KOPT-K1 (cell line): ENCODE measurements around the gene AHCTF1.
"Not testable (repeated sequence)": the region's sequence is repeated elsewhere in the genome, so short reads cannot be mapped to it uniquely, and the experiment has no call there.

Experiments
- H3K27ac ChIP-seq: fragments of 200-600 bp; sonication (generic); 2 replicates; pipeline ENCODE4 v1.5.1; 2016; ENCODE audit warnings: antibody characterized with exemption, mild to moderate bottlenecking, low read depth, low read length; ENCODE audit not compliant: poor library complexity, severe bottlenecking
- H3K36me3 ChIP-seq: fragments of 200-600 bp; sonication (generic); 2 replicates; pipeline ENCODE4 v1.5.1; 2017; ENCODE audit warnings: antibody characterized with exemption, mild to moderate bottlenecking, low read length, moderate library complexity; ENCODE audit not compliant: insufficient read depth
- H3K9me3 ChIP-seq: fragments of 200-600 bp; sonication (generic); 2 replicates; pipeline ENCODE4 v1.5.1; 2017; ENCODE audit warnings: antibody characterized with exemption, low read length, mild to moderate bottlenecking; ENCODE audit not compliant: insufficient read depth, poor library complexity, severe bottlenecking

AHCTF1 gene

DNA sequence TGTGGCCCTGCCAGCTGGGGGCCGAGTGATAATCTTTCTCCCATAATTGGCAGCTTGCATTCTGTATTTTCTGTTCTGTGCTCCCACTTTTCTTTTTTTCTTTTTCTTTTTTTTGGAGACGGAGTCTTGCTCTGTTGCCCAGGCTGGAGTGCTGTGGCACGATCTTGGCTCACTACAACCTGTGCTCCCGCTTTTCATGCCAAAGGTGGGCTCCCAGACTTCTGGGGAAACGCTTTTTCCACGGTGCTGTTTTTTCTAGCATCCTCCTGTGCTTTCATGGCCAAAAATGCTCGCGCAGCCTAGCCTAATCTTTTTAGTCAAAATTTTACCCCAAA lies 585 bp upstream of the AHCTF1 start:
- H3K36me3 ChIP-seq, result peaks cover 22% of the 10 kb centered on the region
- peak overlapping the region; percentile 88 for H3K27ac ChIP-seq
- H3K9me3 ChIP-seq, result peaks cover 10% of the 10 kb centered on the region

DNA sequence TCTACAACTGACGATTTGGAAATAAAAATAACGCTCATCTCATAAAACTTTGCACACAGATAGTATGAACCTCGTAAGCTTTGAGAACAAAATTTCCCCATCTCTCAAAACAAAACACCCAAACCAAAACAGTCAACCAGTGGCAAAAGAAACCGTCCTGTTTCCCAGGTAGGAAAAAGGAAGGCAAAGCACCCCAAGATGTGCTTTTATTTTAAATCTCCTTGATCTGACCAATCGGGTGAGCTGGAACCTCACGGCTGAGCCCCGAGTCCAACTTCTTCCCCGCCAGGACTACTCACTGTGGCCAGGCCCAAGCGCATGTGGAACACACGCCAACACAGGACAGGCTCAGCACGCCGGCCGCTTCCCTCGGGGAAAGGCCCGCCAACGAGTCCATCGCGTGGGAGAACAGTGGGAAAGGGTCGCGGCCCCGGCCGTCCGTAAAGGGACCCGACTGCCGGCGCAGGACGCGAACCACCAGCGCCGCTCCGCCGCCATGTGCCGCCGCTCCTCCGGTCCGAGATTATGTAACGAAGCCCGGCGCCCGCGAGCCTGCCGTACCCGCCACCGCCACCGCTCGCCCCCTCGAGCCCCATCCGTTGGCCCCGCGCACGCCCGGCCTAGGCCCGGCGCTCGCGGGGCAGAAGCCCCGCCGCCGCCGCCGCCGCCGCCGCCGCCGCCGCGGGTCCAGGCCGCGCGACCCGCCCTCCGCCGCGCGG lies 759 bp downstream of the AHCTF1 start:
- Histone ChIP-seq H3K27ac (peak overlapping the region; percentile 88), H3K9me3 (peaks cover 23% of the 10 kb centered on the region), H3K36me3 (peaks cover 36% of the 10 kb centered on the region)

DNA sequence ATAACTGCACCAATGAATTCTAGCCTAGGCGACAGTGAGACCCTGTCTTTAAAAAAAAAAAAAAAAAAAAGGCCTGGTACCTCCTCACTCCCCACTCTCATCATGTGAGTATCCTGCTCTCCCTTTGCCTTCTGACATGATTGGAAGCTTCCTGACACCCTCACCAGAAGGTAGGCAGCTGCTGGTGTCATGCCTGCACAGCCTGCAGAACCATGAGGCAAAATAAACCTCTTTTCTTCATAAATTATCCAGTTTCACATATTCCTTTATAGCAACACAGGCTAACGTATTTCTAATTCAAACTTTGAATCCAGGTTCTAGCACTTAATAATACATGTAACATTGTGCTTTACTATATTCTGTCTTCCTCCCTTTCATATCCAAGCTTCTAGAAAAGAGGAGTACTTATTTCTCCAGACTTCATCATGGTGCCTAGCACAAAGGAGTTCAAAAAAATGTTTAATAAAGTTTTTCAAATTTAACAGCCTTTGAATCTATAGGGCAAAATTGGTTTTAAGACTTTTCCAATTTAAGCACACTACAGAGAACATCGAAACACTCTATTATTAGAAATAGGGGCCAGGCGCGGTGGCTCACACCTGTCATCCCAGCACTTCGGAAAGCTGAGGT lies 5.6 kb downstream of the AHCTF1 start:
- Histone ChIP-seq H3K27ac (no peak overlapping the region), H3K36me3 (peaks cover 66% of the 10 kb centered on the region), H3K9me3 (peaks cover 29% of the 10 kb centered on the region)

DNA sequence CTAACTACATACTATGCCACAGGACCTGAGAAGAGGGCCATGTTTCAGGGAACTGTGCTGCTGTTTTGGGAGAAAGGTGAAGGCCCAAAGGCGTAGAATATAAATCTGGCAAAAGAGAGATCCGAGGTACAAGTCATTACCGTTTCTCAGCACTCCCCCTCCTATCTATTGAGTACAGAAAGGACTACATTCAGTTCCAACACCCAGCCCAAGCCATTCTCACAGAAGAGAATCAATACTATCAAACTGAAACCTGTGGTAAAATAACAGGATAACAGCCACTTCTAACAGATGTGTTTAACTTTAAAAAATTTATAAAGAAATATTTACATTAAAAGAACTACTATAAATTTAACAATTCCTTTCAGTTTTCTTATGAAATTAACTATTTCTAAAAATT lies 7.8 kb downstream of the AHCTF1 start:
- Histone ChIP-seq H3K36me3 (peaks cover 72% of the 10 kb centered on the region), H3K9me3 (peaks cover 28% of the 10 kb centered on the region), H3K27ac (no peak overlapping the region)

DNA sequence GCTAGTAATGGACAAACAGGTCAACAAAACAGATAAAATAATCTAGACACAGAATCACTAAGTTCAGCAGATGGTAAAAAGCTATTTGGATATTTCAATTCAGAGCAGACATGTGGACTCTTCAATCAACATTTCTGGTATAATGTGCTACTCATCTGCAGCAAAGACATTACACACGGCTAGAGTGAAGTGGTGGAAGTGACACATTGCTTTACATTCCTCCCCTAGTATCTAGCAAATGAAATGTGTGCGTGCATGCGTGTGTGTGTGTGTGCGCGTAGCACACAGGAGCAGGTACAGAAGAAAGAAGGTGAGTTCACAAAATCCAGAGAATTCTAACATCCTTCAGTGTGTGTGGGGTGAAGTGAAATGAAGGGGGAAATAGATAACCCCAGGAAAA lies 8.3 kb downstream of the AHCTF1 start:
- Histone ChIP-seq H3K9me3 (peaks cover 24% of the 10 kb centered on the region), H3K27ac (no peak overlapping the region), H3K36me3 (peaks cover 72% of the 10 kb centered on the region)

DNA sequence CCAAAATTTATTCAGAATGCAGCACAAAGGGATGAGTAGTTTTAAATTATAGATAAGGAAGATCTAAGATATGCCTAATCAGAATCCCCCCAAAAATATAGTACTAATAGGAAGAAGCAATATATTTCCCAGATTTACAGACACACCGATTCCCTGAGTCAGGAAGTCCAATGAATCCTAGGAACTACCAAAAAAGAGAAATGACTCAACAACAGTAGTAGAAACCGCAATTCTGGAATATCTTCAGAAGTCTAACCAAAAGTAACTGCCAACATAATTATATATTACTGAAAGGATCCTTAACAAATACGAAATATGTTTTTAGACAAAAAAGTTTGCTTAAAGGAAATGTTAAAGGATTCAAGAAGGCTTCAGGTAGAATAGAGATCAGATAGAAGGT lies 10.3 kb downstream of the AHCTF1 start:
- Histone ChIP-seq H3K9me3 (peaks cover 11% of the 10 kb centered on the region), H3K27ac (no peak overlapping the region), H3K36me3 (peaks cover 70% of the 10 kb centered on the region)

DNA sequence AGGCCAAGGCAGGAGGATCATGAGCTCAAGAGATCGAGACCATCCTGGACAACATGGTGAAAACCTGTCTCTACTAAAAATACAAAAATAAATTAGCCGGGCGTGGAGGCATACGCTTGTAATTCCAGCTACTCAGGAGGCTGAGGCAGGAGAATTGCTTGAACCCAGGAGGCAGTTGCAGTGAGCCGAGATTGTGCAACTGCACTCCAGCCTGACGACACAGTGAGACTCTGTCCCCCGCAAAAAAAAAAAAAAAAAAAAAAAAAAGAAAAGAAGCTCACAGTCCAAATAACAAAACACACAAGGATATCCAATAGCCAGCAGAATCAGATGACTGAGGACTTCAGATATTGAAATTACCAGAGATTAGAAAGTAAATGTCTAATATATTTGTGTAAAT lies 11.8 kb downstream of the AHCTF1 start:
- Histone ChIP-seq H3K36me3 (peaks cover 70% of the 10 kb centered on the region), H3K9me3 (no peaks in the 10 kb centered on the region), H3K27ac (no peak overlapping the region)

DNA sequence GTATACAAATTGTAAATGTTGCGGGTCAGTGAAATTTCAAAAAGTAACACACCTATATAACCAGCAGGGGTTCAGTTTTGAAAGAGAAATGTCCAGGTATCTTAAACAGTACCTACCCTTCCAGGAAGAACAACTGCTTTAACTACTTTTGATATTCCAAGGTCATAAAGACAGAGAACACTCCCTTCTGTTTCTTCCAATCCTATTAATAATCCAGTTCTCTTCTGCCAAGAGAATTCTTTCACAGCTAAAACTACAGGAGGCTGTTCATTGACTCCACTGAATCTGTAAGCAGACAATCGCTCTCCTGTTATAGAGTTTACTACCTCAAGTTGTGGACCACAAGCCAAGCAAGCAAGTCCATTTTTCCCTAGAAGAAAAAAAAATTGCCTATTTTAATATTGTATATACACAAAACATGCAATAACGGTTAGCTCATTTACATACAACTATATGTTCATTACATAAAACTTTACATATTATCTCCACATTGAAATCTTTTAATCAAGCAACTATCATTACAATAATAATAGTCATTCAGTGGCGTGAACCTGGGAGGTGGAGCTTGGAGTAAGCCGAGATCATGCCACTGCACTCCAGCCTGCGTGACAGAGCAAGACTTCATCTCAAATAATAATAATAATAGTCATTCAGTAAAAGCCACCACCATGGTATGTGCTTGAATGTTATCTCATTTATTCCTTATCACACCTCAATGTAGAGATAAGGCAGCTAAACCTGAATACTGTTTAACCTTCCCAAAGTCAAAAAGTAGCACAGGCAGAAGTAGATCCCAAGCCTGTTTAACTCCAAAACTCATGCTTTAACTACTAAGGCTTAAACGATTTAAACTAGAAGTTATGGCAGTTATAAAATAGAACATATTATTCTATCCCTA lies 15.5 kb downstream of the AHCTF1 start:
- H3K27ac ChIP-seq, H3K9me3 ChIP-seq: not testable (repeated sequence)
- peaks cover 87% of the 10 kb centered on the region for H3K36me3 ChIP-seq

DNA sequence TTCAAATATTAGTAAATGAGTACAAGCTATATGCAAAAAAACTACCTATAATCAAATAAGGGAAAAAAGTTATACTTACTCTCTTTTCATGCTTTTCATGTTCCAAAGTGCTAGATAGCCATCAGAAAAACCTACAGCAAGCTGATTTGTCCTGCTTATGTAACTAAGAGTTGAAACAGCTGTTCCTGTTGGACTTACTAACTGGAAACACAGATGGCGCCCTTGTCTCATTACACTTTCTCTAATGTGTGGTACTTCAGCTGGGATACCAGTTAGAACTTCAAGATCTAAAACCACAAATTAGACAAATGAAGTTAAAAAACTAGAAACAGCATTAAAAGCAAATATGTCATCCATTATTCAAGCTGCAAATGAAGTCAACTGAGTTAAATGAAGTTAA lies 24.3 kb downstream of the AHCTF1 start:
- Histone ChIP-seq H3K27ac (no peak overlapping the region), H3K9me3 (no peaks in the 10 kb centered on the region), H3K36me3 (peaks cover 96% of the 10 kb centered on the region)

DNA sequence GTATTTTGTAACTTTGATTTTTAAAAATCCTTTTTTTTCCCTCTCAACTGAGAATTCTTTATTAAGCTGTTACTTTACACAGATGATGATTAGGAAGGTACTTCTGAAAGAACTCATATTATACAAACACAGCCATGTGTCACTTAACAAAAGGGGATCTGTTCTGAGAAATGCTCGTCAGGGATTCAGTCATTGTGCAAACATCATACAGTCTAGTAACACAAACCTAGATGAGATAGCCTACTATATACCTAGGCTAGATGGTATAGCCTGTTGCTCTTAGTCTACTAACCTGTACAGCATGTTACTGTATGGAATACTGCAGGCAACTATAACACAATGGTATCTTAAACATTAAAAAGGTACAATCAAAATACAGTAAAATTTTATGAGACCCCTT lies 24.9 kb downstream of the AHCTF1 start:
- Histone ChIP-seq H3K9me3 (no peaks in the 10 kb centered on the region), H3K36me3 (peaks cover 96% of the 10 kb centered on the region), H3K27ac (no peak overlapping the region)

DNA sequence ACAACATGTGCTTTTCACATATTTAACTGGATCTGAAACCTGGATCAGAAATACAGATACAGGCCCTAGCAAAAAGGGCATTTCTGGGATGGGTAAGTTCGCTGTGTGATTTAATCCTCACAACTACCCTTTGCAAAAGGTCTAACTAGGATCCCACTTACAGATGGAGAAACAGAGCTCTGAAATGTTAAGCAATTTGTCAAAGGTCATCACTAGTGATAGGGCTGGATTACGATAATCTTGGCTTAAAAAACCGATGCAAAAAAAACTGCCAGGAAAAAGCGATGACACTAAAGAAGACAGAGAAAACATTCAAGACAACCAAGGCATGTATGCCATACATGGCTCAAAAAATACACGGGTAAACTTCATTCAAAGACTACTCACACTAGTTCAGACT lies 29.9 kb downstream of the AHCTF1 start:
- Histone ChIP-seq H3K36me3 (peaks cover 100% of the 10 kb centered on the region), H3K27ac (no peak overlapping the region), H3K9me3 (no peaks in the 10 kb centered on the region)

DNA sequence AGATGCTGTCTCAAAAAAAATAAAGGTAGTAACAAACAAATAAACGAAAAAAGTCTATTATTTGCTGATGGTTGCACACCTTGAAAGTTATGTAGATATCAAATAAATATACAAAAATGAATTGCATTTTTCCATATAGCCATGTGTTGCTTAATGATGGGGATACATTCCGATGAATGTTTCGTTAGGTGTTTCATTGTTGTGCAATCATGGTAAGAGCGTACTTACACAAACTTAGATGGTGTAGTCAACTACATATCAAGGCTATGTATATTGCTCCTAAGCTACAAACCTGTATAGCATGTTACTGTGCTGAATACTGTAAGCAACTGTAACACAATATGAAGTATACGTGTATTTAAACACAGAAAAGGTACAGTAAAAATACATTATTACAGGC lies 34.4 kb downstream of the AHCTF1 start:
- H3K36me3 ChIP-seq, result peaks cover 100% of the 10 kb centered on the region

DNA sequence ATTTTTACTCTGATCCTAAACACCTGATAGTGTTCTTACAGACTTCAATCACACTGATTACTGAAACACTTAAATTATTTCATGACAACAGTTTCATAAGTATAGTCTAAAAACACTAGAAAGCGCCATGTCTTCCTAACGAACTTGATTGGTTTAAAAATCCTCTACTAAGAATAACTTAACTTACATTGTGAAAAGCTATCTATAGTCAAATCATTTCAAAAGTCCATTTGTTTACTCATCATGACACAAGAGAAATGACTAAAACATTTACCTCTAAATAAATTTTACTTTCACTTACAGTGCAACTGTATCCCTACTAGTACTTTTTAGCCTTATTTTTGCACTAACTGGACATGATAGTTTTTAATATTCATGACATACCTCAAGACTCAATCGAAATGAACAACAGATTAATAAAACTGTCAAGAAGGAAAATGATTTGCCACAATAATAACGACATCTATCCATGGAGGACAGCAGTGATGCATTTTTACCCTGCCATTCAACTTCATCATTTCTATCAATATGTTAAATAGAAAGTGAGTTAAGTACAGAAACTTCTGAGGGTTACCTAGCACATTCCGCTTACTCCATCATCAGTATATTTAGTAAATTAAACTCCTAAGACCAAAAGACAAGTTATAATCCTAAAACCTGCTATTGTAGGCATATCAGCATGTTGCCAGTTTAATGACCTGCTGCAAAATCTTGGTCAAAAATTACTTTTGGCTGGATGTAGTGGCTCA lies 38.4 kb downstream of the AHCTF1 start:
- Histone ChIP-seq H3K36me3 (peaks cover 99% of the 10 kb centered on the region), H3K9me3 (no peaks in the 10 kb centered on the region), H3K27ac (no peak overlapping the region)

More for the DNA sequence above, 34.4 kb downstream of the AHCTF1 start:
- Histone ChIP-seq H3K27ac (no peak overlapping the region), H3K9me3 (no peaks in the 10 kb centered on the region)

DNA sequence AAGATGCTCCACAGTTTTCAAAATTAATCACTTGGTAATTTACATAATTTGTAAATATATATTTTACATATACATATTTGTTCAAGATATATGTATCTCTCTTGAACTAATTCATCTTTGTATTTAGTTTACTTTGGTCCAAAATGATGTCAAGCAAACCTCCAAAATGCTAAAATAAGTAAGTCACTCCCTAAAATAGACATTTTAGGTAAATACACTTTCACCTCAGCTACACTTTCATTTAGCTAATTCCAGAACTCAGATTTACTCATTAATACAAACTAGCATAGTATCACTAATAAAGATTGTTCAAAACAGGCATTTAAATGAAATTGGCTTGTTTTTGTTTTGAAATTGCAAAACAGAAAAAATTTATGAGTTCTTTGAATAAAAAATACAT lies 40.6 kb downstream of the AHCTF1 start:
- Histone ChIP-seq H3K36me3 (peaks cover 97% of the 10 kb centered on the region), H3K27ac (no peak overlapping the region), H3K9me3 (no peaks in the 10 kb centered on the region)

DNA sequence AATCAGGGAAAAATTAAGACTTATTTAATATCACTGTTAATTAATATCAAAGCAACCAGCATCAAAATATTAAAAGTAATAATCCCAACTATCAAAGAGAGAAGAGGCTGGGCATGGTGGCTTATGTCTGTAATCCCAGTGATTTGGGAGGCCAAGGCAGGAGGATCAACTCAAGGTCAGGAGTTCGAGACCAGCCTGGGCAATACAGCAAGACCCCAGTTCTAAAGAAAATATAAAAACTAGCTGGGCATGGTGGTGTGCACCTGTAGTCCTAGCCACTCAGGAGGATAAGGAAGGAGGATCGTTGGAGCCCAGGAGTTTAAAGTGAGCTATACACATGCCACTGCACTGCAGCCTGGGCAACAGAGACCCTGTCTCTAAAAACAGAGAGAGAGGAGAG lies 43.2 kb downstream of the AHCTF1 start:
- Histone ChIP-seq H3K9me3 (no peaks in the 10 kb centered on the region), H3K36me3 (peaks cover 97% of the 10 kb centered on the region), H3K27ac (no peak overlapping the region)
